Testis (tissue), 2 donors: ENCODE data around the gene ZDHHC16.

ENCODE experiments used
- CTCF ChIP-seq, 3 experiments: fragments of 450-650 bp in 2 of 3; fragments of 200-600 bp in 1 of 3; sonication (generic) in 1 of 3; IDR thresholded peaks; one replicate each; pipeline ENCODE4 v1.5.1; 2016 to 2019; ENCODE audit warnings: antibody characterized with exemption in 3 of 3, mild to moderate bottlenecking in 2 of 3, moderate library complexity in 1 of 3
- POLR2A ChIP-seq: fragments of 450-650 bp; IDR thresholded peaks from one replicate; pipeline ENCODE4 v1.6.1; 2017; ENCODE audit warnings: antibody characterized with exemption, mild to moderate bottlenecking, moderate library complexity

- TF ChIP-seq POLR2A, result no peak
- no peak for TF ChIP-seq CTCF (IDR thresholded peaks at IDR 0.05)
Observed at GRCh38 chr10:97454330-97455036, 8.5 kb downstream of the ZDHHC16 start.
